Measurements from ENCODE around the gene HPSE2.

The HPSE2 gene

GRCh38 chr10:98599032-98599610 is 636.5 kb downstream of the HPSE2 start:
- no peaks in the 10 kb centered on the region for H4K20me1 ChIP-seq (ENCODE audit: insufficient read depth, low read length)
- H3K9me3 ChIP-seq (ENCODE audit: insufficient read depth, low read length) = no peaks in the 10 kb centered on the region
- H3K4me1 ChIP-seq (ENCODE audit: low read length) = no peaks in the 10 kb centered on the region
- H3K36me3 ChIP-seq (replicated peaks; ENCODE audit: low read depth, low read length) = no peaks in the 10 kb centered on the region
- no peak overlapping the region for H2AFZ ChIP-seq (ENCODE audit: low read depth, low read length)
- no peak overlapping the region for H3K9ac ChIP-seq (ENCODE audit: low read length)
- TF ChIP-seq EZH2phosphoT487 (IDR thresholded peaks at IDR 0.05; ENCODE audit: low read depth) (no peak), CTCF (IDR thresholded peaks at IDR 0.05; ENCODE audit: low read depth, low read length) (no peak)
- H3K27me3 ChIP-seq (ENCODE audit: low read depth, low read length) = no peaks in the 10 kb centered on the region
- no peak overlapping the region for H3K27ac ChIP-seq (ENCODE audit: low read length)
- H3K4me3 ChIP-seq (ENCODE audit: low read length) = no peak overlapping the region
- H3K4me2 ChIP-seq (ENCODE audit: low read length) = no peak overlapping the region
- no peaks in the 10 kb centered on the region for H3K79me2 ChIP-seq (ENCODE audit: low read length)

DNA sequence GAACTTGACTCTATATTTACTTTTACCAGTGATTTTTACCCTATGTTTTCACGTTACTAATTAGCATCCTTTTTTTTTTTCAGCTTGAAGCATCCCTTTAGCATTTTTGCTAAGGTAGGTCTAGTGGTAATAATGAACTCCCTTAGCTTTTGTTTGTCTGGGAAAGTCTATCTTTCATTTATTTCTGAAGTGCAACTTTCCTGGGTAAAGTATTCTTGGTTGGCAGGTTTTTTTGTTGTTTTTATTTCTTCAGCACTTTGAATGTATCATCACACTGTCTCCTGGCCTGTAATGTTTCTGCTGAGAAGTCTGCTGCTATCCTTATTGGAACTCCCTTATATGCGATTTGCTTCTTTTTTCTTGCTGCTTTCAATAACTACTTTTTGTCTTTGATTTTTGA is 639.2 kb downstream of the HPSE2 start:
- no peaks in the 10 kb centered on the region for H3K27me3 ChIP-seq (ENCODE audit: low read depth, low read length)
- no peak overlapping the region for H3K27ac ChIP-seq (ENCODE audit: low read length)
- no peak overlapping the region for H3K4me3 ChIP-seq (ENCODE audit: low read length)
- no peaks in the 10 kb centered on the region for H3K36me3 ChIP-seq (replicated peaks; ENCODE audit: low read depth, low read length)
- no peak overlapping the region for H3K9ac ChIP-seq (ENCODE audit: low read length)
- H2AFZ ChIP-seq (ENCODE audit: low read depth, low read length) = no peak overlapping the region
- no peaks in the 10 kb centered on the region for H4K20me1 ChIP-seq (ENCODE audit: insufficient read depth, low read length)
- H3K4me2 ChIP-seq (ENCODE audit: low read length) = no peak overlapping the region
- no peaks in the 10 kb centered on the region for H3K4me1 ChIP-seq (ENCODE audit: low read length)
- no peak for TF ChIP-seq CTCF (IDR thresholded peaks at IDR 0.05; ENCODE audit: low read depth, low read length)
- TF ChIP-seq EZH2phosphoT487 (IDR thresholded peaks at IDR 0.05; ENCODE audit: low read depth) = no peak
- no peaks in the 10 kb centered on the region for H3K9me3 ChIP-seq (ENCODE audit: insufficient read depth, low read length)
- H3K79me2 ChIP-seq (ENCODE audit: low read length) = no peaks in the 10 kb centered on the region

GRCh38 chr10:98589691-98590090 is 646.0 kb downstream of the HPSE2 start:
- H3K4me1 ChIP-seq (ENCODE audit: low read length) = no peaks in the 10 kb centered on the region
- no peak overlapping the region for H3K4me3 ChIP-seq (ENCODE audit: low read length)
- H2AFZ ChIP-seq (ENCODE audit: low read depth, low read length) = no peak overlapping the region
- no peaks in the 10 kb centered on the region for H3K27me3 ChIP-seq (ENCODE audit: low read depth, low read length)
- no peak overlapping the region for H3K9ac ChIP-seq (ENCODE audit: low read length)
- H4K20me1 ChIP-seq (ENCODE audit: insufficient read depth, low read length) = no peaks in the 10 kb centered on the region
- no peaks in the 10 kb centered on the region for H3K79me2 ChIP-seq (ENCODE audit: low read length)
- TF ChIP-seq EZH2phosphoT487 (IDR thresholded peaks at IDR 0.05; ENCODE audit: low read depth) = no peak
- H3K36me3 ChIP-seq (replicated peaks; ENCODE audit: low read depth, low read length) = no peaks in the 10 kb centered on the region
- no peaks in the 10 kb centered on the region for H3K9me3 ChIP-seq (ENCODE audit: insufficient read depth, low read length)
- no peak overlapping the region for H3K4me2 ChIP-seq (ENCODE audit: low read length)
- H3K27ac ChIP-seq (ENCODE audit: low read length) = no peak overlapping the region

DNA sequence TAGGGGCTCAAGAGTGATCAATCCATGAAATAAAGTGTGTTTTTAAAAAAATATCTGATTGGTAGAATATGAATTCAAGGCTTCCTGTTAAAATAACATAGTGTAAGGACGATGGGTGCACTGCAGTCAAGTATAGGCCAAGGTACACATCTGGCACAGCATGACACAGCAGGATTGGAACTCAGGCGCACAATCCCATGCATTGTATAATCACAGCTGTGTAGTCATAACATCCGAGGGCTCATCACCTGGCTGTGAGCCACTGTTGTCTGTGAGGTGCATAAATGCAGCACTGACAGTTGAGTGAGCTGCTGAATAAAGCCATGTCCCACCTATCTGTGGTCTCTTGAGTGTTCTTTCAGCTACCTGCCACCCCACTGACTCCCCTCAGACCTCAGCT is 646.6 kb downstream of the HPSE2 start:
- H3K4me2 ChIP-seq (ENCODE audit: low read length) = no peak overlapping the region
- no peaks in the 10 kb centered on the region for H4K20me1 ChIP-seq (ENCODE audit: insufficient read depth, low read length)
- TF ChIP-seq CTCF (IDR thresholded peaks at IDR 0.05; ENCODE audit: low read depth, low read length) = no peak
- TF ChIP-seq EZH2phosphoT487 (IDR thresholded peaks at IDR 0.05; ENCODE audit: low read depth) = no peak
- H3K4me1 ChIP-seq (ENCODE audit: low read length) = no peaks in the 10 kb centered on the region
- H3K9ac ChIP-seq (ENCODE audit: low read length) = no peak overlapping the region
- no peaks in the 10 kb centered on the region for H3K27me3 ChIP-seq (ENCODE audit: low read depth, low read length)
- H3K27ac ChIP-seq (ENCODE audit: low read length) = no peak overlapping the region
- H2AFZ ChIP-seq (ENCODE audit: low read depth, low read length) = no peak overlapping the region
- H3K4me3 ChIP-seq (ENCODE audit: low read length) = no peak overlapping the region
- no peaks in the 10 kb centered on the region for H3K36me3 ChIP-seq (replicated peaks; ENCODE audit: low read depth, low read length)
- no peaks in the 10 kb centered on the region for H3K79me2 ChIP-seq (ENCODE audit: low read length)
- H3K9me3 ChIP-seq (ENCODE audit: insufficient read depth, low read length) = no peaks in the 10 kb centered on the region
